ENCODE data around the gene CAMK2N2.

CAMK2N2 gene

DNA sequence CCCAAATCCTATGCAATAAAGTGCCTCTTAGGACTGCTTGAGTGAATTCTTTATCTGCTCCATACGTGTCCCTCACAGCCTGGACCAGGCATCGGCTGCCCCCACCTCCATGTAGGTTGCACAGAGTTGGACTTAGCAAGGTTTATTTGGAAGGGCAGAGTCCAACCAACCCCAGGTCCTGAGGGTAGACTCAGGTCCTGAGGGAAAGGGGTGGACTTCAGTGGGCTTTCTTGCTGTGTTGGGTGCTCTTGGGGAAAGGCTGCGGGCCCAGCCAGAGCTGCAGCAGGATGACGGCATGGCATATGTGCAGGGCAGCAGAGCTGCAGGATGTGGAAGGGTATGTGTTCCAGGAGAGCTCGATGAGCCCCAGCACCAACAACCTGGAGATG lies 19.1 kb downstream of the CAMK2N2 start:
- H3K4me3 ChIP-seq = no peak overlapping the region
- H3K9me3 ChIP-seq = no peaks in the 10 kb centered on the region
- DNase-seq = no peak
- TF ChIP-seq, protein P1, sequence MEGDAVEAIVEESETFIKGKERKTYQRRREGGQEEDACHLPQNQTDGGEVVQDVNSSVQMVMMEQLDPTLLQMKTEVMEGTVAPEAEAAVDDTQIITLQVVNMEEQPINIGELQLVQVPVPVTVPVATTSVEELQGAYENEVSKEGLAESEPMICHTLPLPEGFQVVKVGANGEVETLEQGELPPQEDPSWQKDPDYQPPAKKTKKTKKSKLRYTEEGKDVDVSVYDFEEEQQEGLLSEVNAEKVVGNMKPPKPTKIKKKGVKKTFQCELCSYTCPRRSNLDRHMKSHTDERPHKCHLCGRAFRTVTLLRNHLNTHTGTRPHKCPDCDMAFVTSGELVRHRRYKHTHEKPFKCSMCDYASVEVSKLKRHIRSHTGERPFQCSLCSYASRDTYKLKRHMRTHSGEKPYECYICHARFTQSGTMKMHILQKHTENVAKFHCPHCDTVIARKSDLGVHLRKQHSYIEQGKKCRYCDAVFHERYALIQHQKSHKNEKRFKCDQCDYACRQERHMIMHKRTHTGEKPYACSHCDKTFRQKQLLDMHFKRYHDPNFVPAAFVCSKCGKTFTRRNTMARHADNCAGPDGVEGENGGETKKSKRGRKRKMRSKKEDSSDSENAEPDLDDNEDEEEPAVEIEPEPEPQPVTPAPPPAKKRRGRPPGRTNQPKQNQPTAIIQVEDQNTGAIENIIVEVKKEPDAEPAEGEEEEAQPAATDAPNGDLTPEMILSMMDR (IDR thresholded peaks at IDR 0.05) = no peak
- intact Hi-C loops (cut with DNase I; ENCODE audit: low total_unique reads) = loop anchor here (10.0 kb wide), 1 partner anchor 227 kb away; the partner anchor contains the start of gene ABCC5
- H3K4me1 ChIP-seq = peaks cover 0 to 9% (median 4%) of the 10 kb centered on the region in 4 donors
- H3K27me3 ChIP-seq = peaks cover 0 to 13% of the 10 kb centered on the region in 2 donors
- no peak overlapping the region for H3K27ac ChIP-seq
- H3K36me3 ChIP-seq = peaks cover 32 to 46% (median 34%) of the 10 kb centered on the region in 3 donors

DNA sequence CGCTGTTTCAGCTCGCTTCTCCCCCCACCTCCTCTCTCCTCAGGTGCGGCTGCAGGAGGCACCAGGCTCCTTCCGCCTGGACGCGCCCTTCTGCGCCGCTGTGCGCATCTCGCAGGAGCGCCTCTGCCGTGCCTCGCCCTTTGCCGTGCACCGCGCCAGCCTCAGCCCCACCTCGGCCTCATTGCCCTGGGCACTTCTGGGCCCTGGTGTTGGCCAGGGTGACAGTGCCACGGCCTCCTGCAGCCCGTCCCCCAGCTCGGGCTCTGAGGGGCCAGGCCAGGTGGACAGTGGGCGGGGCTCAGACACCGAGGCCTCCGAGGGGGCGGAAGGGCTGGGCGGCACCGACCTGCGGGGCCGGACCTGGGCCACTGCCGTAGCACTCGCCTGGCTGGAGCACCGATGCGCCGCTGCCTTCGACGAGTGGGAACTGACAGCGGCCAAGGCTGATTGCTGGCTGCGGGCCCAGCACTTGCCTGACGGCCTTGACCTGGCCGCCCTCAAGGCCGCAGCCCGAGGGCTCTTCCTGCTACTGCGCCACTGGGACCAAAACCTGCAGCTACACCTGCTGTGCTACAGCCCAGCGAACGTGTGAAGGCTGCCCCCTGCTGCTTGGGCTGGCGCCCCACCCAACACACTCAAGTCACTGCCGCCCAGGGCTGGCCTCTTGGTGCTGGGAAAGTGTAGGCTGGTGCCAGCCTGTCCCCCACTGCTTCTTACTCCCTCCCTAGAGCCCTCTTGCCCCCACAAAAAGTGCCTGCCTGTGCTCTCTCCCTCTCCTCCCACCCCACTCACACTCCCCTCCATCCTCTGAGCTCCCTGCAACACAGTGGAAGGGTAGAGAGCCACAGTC lies 19.7 kb downstream of the CAMK2N2 start:
- Histone ChIP-seq H3K27me3 (peaks cover 0 to 19% of the 10 kb centered on the region in 2 donors), H3K27ac (no peak overlapping the region), H3K4me1 (peaks cover 0 to 8% (median 4%) of the 10 kb centered on the region in 4 donors), H3K4me3 (no peak overlapping the region), H3K9me3 (no peaks in the 10 kb centered on the region), H3K36me3 (peaks cover 32 to 46% (median 34%) of the 10 kb centered on the region in 3 donors)
- intact Hi-C loops (cut with DNase I; ENCODE audit: low total_unique reads) = loop anchor here (10.0 kb wide), 1 partner anchor 227 kb away; the partner anchor contains the start of gene ABCC5
- TF ChIP-seq, protein P1 (IDR thresholded peaks at IDR 0.05) = peak in 1 of 2 experiments; percentile 29
- no peak for DNase-seq

DNA sequence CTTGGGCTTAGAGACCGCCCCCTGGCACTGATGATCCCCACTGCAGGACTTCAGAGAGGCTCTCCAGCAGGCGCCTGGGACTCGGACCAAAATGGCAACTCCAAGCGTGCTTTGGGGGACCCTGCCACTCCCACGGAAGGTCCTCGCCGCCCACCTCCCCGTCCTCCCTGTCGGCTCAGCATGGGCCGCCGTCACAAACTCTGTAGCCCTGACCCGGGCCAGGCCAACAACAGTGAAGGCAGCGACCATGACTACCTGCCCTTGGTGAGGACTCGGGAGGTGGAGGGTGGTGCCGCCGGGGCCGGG lies 20.3 kb downstream of the CAMK2N2 start:
- Histone ChIP-seq H3K4me1 (peaks cover 0 to 8% (median 4%) of the 10 kb centered on the region in 4 donors), H3K36me3 (peaks cover 32 to 46% (median 34%) of the 10 kb centered on the region in 3 donors), H3K27ac (no peak overlapping the region), H3K4me3 (no peak overlapping the region), H3K9me3 (no peaks in the 10 kb centered on the region), H3K27me3 (peaks cover 0 to 24% of the 10 kb centered on the region in 2 donors)
- TF ChIP-seq, protein P1 (IDR thresholded peaks at IDR 0.05) = no peak
- intact Hi-C loops (cut with DNase I; ENCODE audit: low total_unique reads) = loop anchor here (10.0 kb wide), 1 partner anchor 226 kb away; the partner anchor contains the start of gene ABCC5
- no peak for DNase-seq

DNA sequence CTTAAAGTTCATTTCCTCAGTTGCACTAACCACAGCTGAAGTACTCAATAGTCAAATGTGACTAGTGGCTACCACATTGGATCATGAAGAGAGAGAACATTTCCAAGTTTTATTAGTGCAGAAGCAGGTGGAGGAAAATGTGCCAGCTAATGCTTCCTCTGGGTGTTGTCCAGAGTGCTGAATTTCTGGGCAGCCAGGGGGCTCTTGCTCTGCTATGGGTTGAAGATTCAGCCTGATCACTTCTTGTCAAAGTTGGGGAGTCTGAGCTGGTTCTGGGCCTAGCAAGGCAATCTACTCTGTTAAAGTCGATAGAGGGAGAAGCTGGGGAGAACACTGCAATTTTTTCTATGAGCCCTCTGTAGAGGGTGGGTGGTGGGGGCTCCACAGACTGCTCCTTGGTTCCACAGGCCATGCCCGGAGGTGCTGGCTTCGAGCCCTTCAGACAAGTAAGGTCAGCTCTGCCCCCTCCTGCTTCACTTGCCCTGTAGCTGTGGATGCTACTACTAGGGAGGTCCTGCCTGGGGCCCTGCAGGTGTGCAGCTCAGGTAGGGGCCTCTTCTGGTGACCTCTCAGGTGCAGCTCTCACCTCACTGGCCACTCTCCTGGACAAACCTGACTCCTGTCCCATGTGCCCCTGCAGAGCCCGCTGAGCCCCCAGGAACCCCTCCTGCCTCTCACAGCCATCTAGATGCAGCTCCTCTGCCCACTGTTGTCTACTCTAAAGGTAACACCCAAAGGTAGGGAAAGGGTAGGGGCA lies 20.8 kb downstream of the CAMK2N2 start:
- TF ChIP-seq, protein P1 (IDR thresholded peaks at IDR 0.05) = no peak
- Histone ChIP-seq H3K27me3 (peaks cover 0 to 29% of the 10 kb centered on the region in 2 donors), H3K36me3 (peaks cover 32 to 43% (median 32%) of the 10 kb centered on the region in 3 donors), H3K4me1 (peaks cover 0 to 8% (median 4%) of the 10 kb centered on the region in 4 donors), H3K27ac (no peak overlapping the region), H3K9me3 (no peaks in the 10 kb centered on the region), H3K4me3 (no peak overlapping the region)
- intact Hi-C loops (cut with DNase I; ENCODE audit: low total_unique reads) = loop anchor here (10.0 kb wide), 1 partner anchor 226 kb away; the partner anchor contains the start of gene ABCC5
- DNase-seq = no peak

DNA sequence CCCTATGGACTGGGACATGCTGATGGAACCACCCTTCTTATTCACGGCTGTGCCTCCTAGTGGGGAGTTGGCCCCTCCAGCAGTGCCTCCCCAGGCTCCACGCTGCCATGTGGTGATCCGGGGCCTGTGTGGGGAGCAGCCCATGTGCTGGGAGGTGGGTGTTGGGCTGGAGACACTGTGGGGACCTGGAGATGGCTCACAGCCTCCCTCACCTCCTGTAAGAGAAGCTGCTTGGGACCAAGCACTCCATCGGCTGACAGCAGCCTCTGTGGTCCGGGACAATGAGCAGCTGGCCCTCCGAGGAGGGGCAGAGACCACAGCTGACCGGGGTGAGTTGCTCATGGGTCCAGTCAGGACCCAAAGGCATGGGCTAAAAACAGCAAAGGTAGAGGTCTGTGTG lies 21.6 kb downstream of the CAMK2N2 start:
- TF ChIP-seq, protein P1 (IDR thresholded peaks at IDR 0.05) = no peak
- H3K27ac ChIP-seq = no peak overlapping the region
- DNase-seq = peak in 1 of 2 donors; percentile 53
- H3K4me3 ChIP-seq = no peak overlapping the region
- H3K4me1 ChIP-seq = peaks cover 0 to 8% (median 4%) of the 10 kb centered on the region in 4 donors
- H3K9me3 ChIP-seq = no peaks in the 10 kb centered on the region
- intact Hi-C loops (cut with DNase I; ENCODE audit: low total_unique reads) = loop anchor here (10.0 kb wide), 1 partner anchor 225 kb away; the partner anchor contains the start of gene ABCC5
- H3K36me3 ChIP-seq = peaks cover 23 to 34% (median 24%) of the 10 kb centered on the region in 3 donors
- H3K27me3 ChIP-seq = peaks cover 0 to 29% of the 10 kb centered on the region in 2 donors
